Ovary (tissue), 9 donors: ENCODE results near the gene EXOSC7. TPM values are rescaled to one million over a fixed set of nuclear protein-coding genes. Genes with fewer than 3 reads are reported as not detected.
A peak's percentile ranks its signal among the peaks of the same experiment; 100 is the strongest.

Experiments used
- DNase-seq, 5 donors: peaks; one replicate each; pipeline ENCODE4 v3.0.0-alpha.2; 2019 to 2020
- H3K27ac ChIP-seq, 2 donors: fragments of 200-600 bp; one replicate each; pipeline versions ENCODE4 v1.5.1 to v1.8.0; 2019 to 2022
- H3K27me3 ChIP-seq: fragments of 200-600 bp; one replicate; pipeline ENCODE4 v1.8.0; 2022
- H3K36me3 ChIP-seq: fragments of 200-600 bp; sonication (generic); one replicate; pipeline ENCODE4 v1.5.1; 2019
- H3K4me1 ChIP-seq: one replicate; pipeline ENCODE4 v1.8.1; 2013; ENCODE audit warnings: mild to moderate bottlenecking, moderate library complexity; ENCODE audit not compliant: insufficient read depth
- H3K4me3 ChIP-seq: fragments of 200-600 bp; sonication (generic); one replicate; pipeline ENCODE4 v1.5.1; 2017
- H3K9me3 ChIP-seq, 2 donors: fragments of 200-600 bp in 1 of 2; sonication (generic) in 1 of 2; one replicate each; pipeline versions ENCODE4 v1.5.1 to v1.8.1; 2013 to 2019; ENCODE audit warnings: mild to moderate bottlenecking in 1 of 2, moderate library complexity in 1 of 2
- CTCF ChIP-seq, 3 donors: fragments of 450-650 bp in 2 of 3; fragments of 200-600 bp in 1 of 3; IDR thresholded peaks; one replicate each; pipeline versions ENCODE4 v1.5.1 to v1.8.0; 2016 to 2022; ENCODE audit warnings: antibody characterized with exemption in 3 of 3, mild to moderate bottlenecking in 1 of 3
- EP300 ChIP-seq: sonication (generic); formaldehyde crosslinking; IDR thresholded peaks from one replicate; pipeline ENCODE4 v1.6.1; 2017; ENCODE audit warnings: antibody characterized with exemption
- POLR2A ChIP-seq: fragments of 450-650 bp; IDR thresholded peaks from one replicate; pipeline ENCODE4 v1.6.1; 2017; ENCODE audit warnings: antibody characterized with exemption, mild to moderate bottlenecking, moderate library complexity
- WGBS, 3 donors: extraction: QIAGEN DNeasy Blood & Tissue Kit in 1 of 3; methylation state at CpG; one replicate each; pipeline versions ENCODE4 v1.1.5 to v1.1.7; 2013 to 2017; 5-methylcytosine and 5-hydroxymethylcytosine counted together
- intact Hi-C, 4 donors: fragments of 100-400 bp; cut with DNase I; formaldehyde crosslinking; loops; one replicate each; pipeline versions ENCODE4 v1.11.0 to v1.15.1; 2022 to 2023
- polyA plus RNA-seq, 2 donors: library from polyadenylated mRNA; stranded (reverse); fragments of 200-250 nt in 1 of 2; fragments of 350-450 nt in 1 of 2; fragmentation: Illumina TruSeq in 1 of 2; extraction: RNeasy Lipid Tissue Mini Kit (QIAGEN cat#74804) in 1 of 2; gene quantifications; one replicate each; pipeline ENCODE4 v1.2.3, GENCODE V29; 2013 to 2014
- total RNA-seq, 7 donors: library from RNA; depleted of rRNA in 2 of 7; stranded (reverse); fragments of >200 nt in 2 of 7; fragmentation: NEBNext Ultra II Directional in 3 of 7; extraction: Animal tissue kit (Norgen Biotek cat#: 25700) in 3 of 7; gene quantifications; one replicate each; pipeline versions ENCODE4 v1.1.0 to v1.2.4, GENCODE V29; 2016 to 2023
- donor health status: DM: no; HTN: no; CAD: no; lungs with moderate emphysema.
- donor health status: DM: no; HTN: no; CAD: no.
- donor health status: Bipolar disorder and iron deficiency.
- donor health status: DM: yes; HTN: yes; CAD: no.
- donor health status: DM: no; HTN: no; CAD: no.
- donor health status: DM: yes; HTN: yes; CAD: no.

The EXOSC7 gene
- total and polyA plus RNA-seq, 9 donors = 28.3 to 39.3 (median 35.4) TPM

- Histone ChIP-seq H3K27me3 (no peaks in the 10 kb centered on the region), H3K4me3 (no peak overlapping the region), H3K4me1 (peaks cover 26% of the 10 kb centered on the region), H3K27ac (peak overlapping the region in 1 of 2 donors; percentile 69), H3K36me3 (no peaks in the 10 kb centered on the region), H3K9me3 (no peaks in the 10 kb centered on the region)
- intact Hi-C loops = no loop called here
- no peak for DNase-seq
- TF ChIP-seq EP300 (no peak), CTCF (IDR thresholded peaks at IDR 0.05) (no peak), POLR2A (no peak)
- WGBS, 3 donors = 67 to 73% (median 70%) methylated on average over 4 of the region's 4 CpGs
Measured at GRCh38 chr3:45012577-45012976, 36.5 kb downstream of the EXOSC7 start.

DNA sequence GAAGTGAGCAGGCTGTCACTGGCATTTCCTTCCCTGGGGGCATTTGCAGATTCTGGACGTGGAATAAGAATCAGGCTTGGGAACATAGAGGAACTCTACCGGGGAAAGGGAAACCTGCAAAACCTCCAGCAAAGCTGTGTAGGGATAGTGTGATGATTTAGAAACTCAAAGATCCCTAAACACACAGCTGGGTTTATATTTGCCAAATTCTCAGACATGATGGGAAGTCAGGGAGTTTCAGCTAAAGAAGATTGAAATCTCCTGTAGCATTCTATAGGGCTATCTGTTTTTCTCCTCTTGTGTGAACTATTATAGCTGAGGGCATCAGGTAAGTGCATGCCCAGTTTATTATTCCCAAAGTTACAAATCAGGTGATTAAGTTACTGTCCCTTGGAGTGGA, 40.9 kb downstream of the EXOSC7 start:
- H3K4me3 ChIP-seq = no peak overlapping the region
- 41 to 46% (median 45%) methylated on average over 2 of the region's 2 CpGs for WGBS, 3 donors
- intact Hi-C loops = no loop called here
- no peaks in the 10 kb centered on the region for H3K27me3 ChIP-seq
- H3K4me1 ChIP-seq = peaks cover 30% of the 10 kb centered on the region
- no peak for DNase-seq
- H3K36me3 ChIP-seq = no peaks in the 10 kb centered on the region
- TF ChIP-seq EP300 = no peak
- TF ChIP-seq POLR2A = no peak
- no peak overlapping the region for H3K27ac ChIP-seq
- H3K9me3 ChIP-seq = no peaks in the 10 kb centered on the region

DNA sequence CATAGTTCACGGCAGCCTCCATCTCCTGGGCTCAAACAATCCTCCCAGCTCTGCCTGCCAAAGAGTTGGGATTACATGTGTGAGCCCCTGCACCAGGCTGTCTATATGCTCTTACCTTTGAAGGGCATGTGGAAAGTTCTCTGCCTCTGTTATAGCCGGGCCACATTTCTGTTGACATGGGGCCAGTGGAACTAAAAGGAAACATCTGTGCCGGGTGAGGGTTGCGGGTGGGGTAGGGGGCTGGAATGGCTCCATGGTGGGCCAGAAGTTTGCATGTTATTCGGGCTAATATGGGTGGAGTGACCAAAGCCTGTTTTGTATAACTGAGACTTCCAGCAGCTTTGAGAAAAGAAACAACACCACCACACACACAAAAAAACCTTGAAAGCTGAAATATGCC, 41.8 kb downstream of the EXOSC7 start:
- no peaks in the 10 kb centered on the region for H3K9me3 ChIP-seq
- no peak overlapping the region for H3K4me3 ChIP-seq
- peaks cover 24% of the 10 kb centered on the region for H3K4me1 ChIP-seq
- 9 to 26% (median 14%) methylated on average over 5 of the region's 5 CpGs for WGBS, 3 donors
- peak in 4 of 5 donors; percentile 30 to 60 (median 37) for DNase-seq
- H3K36me3 ChIP-seq = no peaks in the 10 kb centered on the region
- H3K27ac ChIP-seq = peak overlapping the region in 1 of 2 donors; percentile 26
- intact Hi-C loops = no loop called here
- H3K27me3 ChIP-seq = no peaks in the 10 kb centered on the region
- TF ChIP-seq POLR2A = no peak

DNA sequence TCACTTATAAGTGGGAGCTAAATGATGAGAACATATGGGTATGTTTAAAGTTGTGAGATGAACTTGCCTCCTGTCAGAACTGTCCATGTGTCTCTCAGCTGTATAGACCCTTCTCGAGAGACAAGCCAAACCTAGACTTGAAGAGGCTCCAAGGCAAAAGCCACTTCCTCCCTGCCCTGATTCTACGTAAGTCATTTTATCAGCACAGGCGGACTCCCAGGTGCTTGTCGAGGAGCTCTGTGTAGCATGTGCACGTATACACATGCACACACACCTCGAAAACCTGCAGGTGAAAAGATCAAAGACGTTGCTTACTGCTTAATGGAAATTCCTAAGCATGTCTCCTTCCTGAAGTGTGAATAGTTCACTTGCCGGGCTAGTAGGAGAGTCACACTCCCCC, 44.5 kb downstream of the EXOSC7 start:
- peaks cover 27% of the 10 kb centered on the region for H3K4me1 ChIP-seq
- H3K9me3 ChIP-seq = no peaks in the 10 kb centered on the region
- H3K4me3 ChIP-seq = no peak overlapping the region
- H3K27me3 ChIP-seq = no peaks in the 10 kb centered on the region
- intact Hi-C loops = no loop called here
- no peak for DNase-seq
- no peaks in the 10 kb centered on the region for H3K36me3 ChIP-seq
- H3K27ac ChIP-seq = no peak overlapping the region
- WGBS, 3 donors = 72 to 88% (median 88%) methylated on average over 8 of the region's 8 CpGs
- TF ChIP-seq EP300 = no peak
- TF ChIP-seq POLR2A = no peak
- no peak for TF ChIP-seq CTCF (IDR thresholded peaks at IDR 0.05)

DNA sequence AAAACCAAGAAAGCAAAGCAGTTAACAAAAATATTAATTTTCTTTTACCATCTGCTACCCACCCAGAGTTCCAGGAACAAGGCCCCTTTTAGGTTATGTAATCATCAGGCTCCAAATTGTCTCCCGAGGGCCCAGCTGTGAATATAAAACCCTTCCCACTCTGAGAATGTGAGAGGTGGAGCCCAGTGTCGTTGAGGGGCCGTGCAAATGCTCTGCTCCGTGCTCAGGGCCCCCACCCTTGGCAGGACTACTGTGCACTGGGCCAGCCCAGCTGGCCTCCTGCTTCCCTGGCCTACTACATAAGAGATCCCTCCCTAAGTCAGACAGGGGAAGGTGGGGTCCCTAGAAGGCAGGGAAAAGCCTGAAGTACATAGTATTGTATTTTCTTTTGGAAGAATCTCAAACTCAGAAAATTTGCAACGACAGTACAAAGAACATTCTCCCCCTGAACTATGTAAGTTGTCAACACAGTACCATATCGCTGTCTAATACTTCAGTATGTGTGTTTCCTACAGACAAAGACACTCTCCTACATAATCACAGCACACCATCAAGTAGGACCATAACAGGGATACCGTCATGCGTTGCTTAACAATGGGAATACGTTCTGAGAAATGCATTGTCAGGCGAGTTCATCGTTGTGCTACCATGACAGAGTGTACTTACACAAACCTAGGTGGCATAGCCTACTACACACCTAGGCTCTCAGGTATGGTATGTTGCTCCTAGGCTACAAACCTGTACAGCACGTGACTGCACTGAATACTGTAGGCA, 45.7 kb downstream of the EXOSC7 start:
- intact Hi-C loops = no loop called here
- TF ChIP-seq POLR2A (no peak), CTCF (IDR thresholded peaks at IDR 0.05) (no peak), EP300 (no peak)
- Histone ChIP-seq H3K27me3 (no peaks in the 10 kb centered on the region), H3K36me3 (no peaks in the 10 kb centered on the region), H3K4me3 (no peak overlapping the region), H3K9me3 (no peaks in the 10 kb centered on the region), H3K4me1 (peaks cover 32% of the 10 kb centered on the region), H3K27ac (no peak overlapping the region)
- DNase-seq = peak in 4 of 5 donors; percentile 29 to 62 (median 51)
- 46 to 50% (median 47%) methylated on average over 12 of the region's 12 CpGs for WGBS, 3 donors
